DMS 273 treated with DMSO at 0.1 percent for 48 hours (cell line): Measurements from ENCODE around the gene SP4.

Source experiments
- DNase-seq: peaks from one replicate; lab custom pipeline; 2025; lab: John Stamatoyannopoulos, UW

The SP4 gene

GRCh38 chr7:21443149-21443841 is 15.4 kb downstream of the SP4 start:
- no peak for DNase-seq

- DNase-seq: no peak
Observed at GRCh38 chr7:21448974-21449373, 21.1 kb downstream of the SP4 start.

- no peak for DNase-seq
Observed at GRCh38 chr7:21450076-21450475, 22.2 kb downstream of the SP4 start.

- no peak for DNase-seq
Observed at GRCh38 chr7:21450941-21451340, 23.1 kb downstream of the SP4 start.

- no peak for DNase-seq
Observed at GRCh38 chr7:21454182-21454581, 26.3 kb downstream of the SP4 start.

- DNase-seq: no peak
Observed at GRCh38 chr7:21454906-21455305, 27.0 kb downstream of the SP4 start.

- no peak for DNase-seq
Observed at GRCh38 chr7:21461282-21461681, 33.4 kb downstream of the SP4 start.

- DNase-seq: no peak
Observed at GRCh38 chr7:21462081-21462480, 34.2 kb downstream of the SP4 start.

GRCh38 chr7:21463524-21463923 is 35.6 kb downstream of the SP4 start:
- no peak for DNase-seq

GRCh38 chr7:21468969-21469368 is 41.1 kb downstream of the SP4 start:
- DNase-seq: no peak

GRCh38 chr7:21469894-21470293 is 42.0 kb downstream of the SP4 start:
- no peak for DNase-seq

- DNase-seq: no peak
Observed at GRCh38 chr7:21472029-21472428, 44.1 kb downstream of the SP4 start.

- DNase-seq: no peak
Observed at GRCh38 chr7:21476429-21476828, 48.5 kb downstream of the SP4 start.

- DNase-seq: no peak
Observed at GRCh38 chr7:21480693-21481403, 53.0 kb downstream of the SP4 start.

- no peak for DNase-seq
Observed at GRCh38 chr7:21486511-21486910, 58.6 kb downstream of the SP4 start.

GRCh38 chr7:21495731-21496130 is 67.8 kb downstream of the SP4 start:
- no peak for DNase-seq

GRCh38 chr7:21497072-21497471 is 69.2 kb downstream of the SP4 start:
- no peak for DNase-seq

GRCh38 chr7:21500117-21500832 is 72.4 kb downstream of the SP4 start:
- no peak for DNase-seq

GRCh38 chr7:21504021-21504420 is 76.1 kb downstream of the SP4 start:
- DNase-seq: no peak

- DNase-seq: no peak
Observed at GRCh38 chr7:21507627-21508343, 79.9 kb downstream of the SP4 start.

- DNase-seq: no peak
Observed at GRCh38 chr7:21508538-21508937, 80.7 kb downstream of the SP4 start.

- DNase-seq: no peak
Observed at GRCh38 chr7:21514062-21514461, 86.2 kb downstream of the SP4 start.

GRCh38 chr7:21524680-21525079 is 96.8 kb downstream of the SP4 start:
- no peak for DNase-seq
